OCI-LY7 (cell line): ENCODE measurements around the gene DDX27. TPM values are rescaled to one million over a fixed set of nuclear protein-coding genes. Genes with fewer than 3 reads are reported as not detected.

ENCODE experiments used
- BruUV-seq: library from RNA; stranded (reverse); fragments of 400-500 nt; replicated peaks from 2 replicates; lab custom pipeline; 2021; lab: Mats Ljungman, UMichigan
- CTCF ChIA-PET: fragments of 300-600 bp; sonication (Branson Sonifier 250); formaldehyde crosslinking; loops from one replicate; lab custom pipeline; 2022; ENCODE audit warnings: antibody characterized with exemption; ENCODE audit not compliant: unreplicated experiment; lab: Charles Lee
- POLR2A ChIA-PET: fragments of 300-600 bp; sonication (Branson Sonifier 250); formaldehyde crosslinking; loops from one replicate; lab custom pipeline; 2022; ENCODE audit warnings: antibody characterized with exemption; lab: Charles Lee
- DNase-seq: peaks from one replicate; pipeline ENCODE4 v3.0.0-alpha.2; 2015; ENCODE audit warnings: low spot score
- H2AFZ ChIP-seq: fragments of 200-600 bp; sonication (generic), shearing (Covaris generic); 2 replicates; pipeline ENCODE4 v1.6.1; 2014; ENCODE audit warnings: mild to moderate bottlenecking, antibody characterized with exemption, low read length, moderate library complexity
- H3K27ac ChIP-seq: fragments of 200-600 bp; sonication (generic); 2 replicates; pipeline ENCODE4 v1.5.1; 2014; ENCODE audit warnings: mixed run types, low read depth, mild to moderate bottlenecking, moderate library complexity, low read length, inconsistent platforms; ENCODE audit not compliant: poor library complexity, severe bottlenecking
- H3K36me3 ChIP-seq: fragments of 200-600 bp; sonication (generic); 2 replicates; pipeline ENCODE4 v1.6.1; 2014; ENCODE audit warnings: mild to moderate bottlenecking, antibody characterized with exemption, low read length, moderate library complexity, mixed read lengths; ENCODE audit not compliant: insufficient read depth
- H3K4me1 ChIP-seq: fragments of 200-600 bp; sonication (generic); 2 replicates; pipeline ENCODE4 v1.5.1; 2014; ENCODE audit warnings: mild to moderate bottlenecking, low read length; ENCODE audit not compliant: insufficient read depth, poor library complexity, severe bottlenecking
- H3K4me2 ChIP-seq: fragments of 200-600 bp; sonication (generic); 2 replicates; pipeline ENCODE4 v1.6.1; 2014; ENCODE audit warnings: mild to moderate bottlenecking, low read length
- H3K4me3 ChIP-seq: fragments of 200-600 bp; sonication (generic); 2 replicates; pipeline ENCODE4 v1.5.1; 2014; ENCODE audit warnings: mild to moderate bottlenecking, low read depth, low read length; ENCODE audit not compliant: poor library complexity, severe bottlenecking
- H3K79me2 ChIP-seq: fragments of 200-600 bp; sonication (generic); 2 replicates; pipeline ENCODE4 v1.6.1; 2016; ENCODE audit warnings: low read depth, mild to moderate bottlenecking, low read length, moderate library complexity, mixed read lengths; ENCODE audit not compliant: insufficient read depth
- H3K9me2 ChIP-seq: fragments of 200-600 bp; sonication (generic); 2 replicates; pipeline ENCODE4 v1.6.1; 2016; ENCODE audit warnings: mild to moderate bottlenecking, low read length, mixed read lengths; ENCODE audit not compliant: insufficient read depth
- H3K9me3 ChIP-seq: fragments of 200-600 bp; sonication (generic); 2 replicates; pipeline ENCODE4 v1.6.1; 2014; ENCODE audit warnings: mild to moderate bottlenecking, mixed run types, low read length, mixed read lengths
- H4K20me1 ChIP-seq: fragments of 200-600 bp; sonication (generic); 2 replicates; pipeline ENCODE4 v1.6.1; 2014; ENCODE audit warnings: mild to moderate bottlenecking, antibody characterized with exemption, low read length, moderate library complexity, mixed read lengths; ENCODE audit not compliant: insufficient read depth
- CTCF ChIP-seq: fragments of 200-600 bp; sonication (generic); conservative IDR thresholded peaks from 2 replicates; pipeline ENCODE4 v1.5.1; 2014; ENCODE audit warnings: mild to moderate bottlenecking, antibody characterized with exemption, low read length, moderate library complexity, mixed read lengths
- EZH2phosphoT487 ChIP-seq: fragments of 200-600 bp; sonication (generic); IDR thresholded peaks from 2 replicates; pipeline ENCODE4 v1.6.1; 2018; ENCODE audit warnings: low read depth, borderline replicate concordance, mild to moderate bottlenecking, mixed run types, antibody characterized with exemption, low read length, moderate library complexity, mixed read lengths
- intact Hi-C: fragments of 100-400 bp; cut with micrococcal nuclease; formaldehyde crosslinking; loops from one replicate; pipeline ENCODE4 v1.10.0; 2022; ENCODE audit not compliant: unreplicated experiment
- total RNA-seq, 2 experiments: library from RNA; depleted of rRNA in 1 of 2; stranded (reverse); fragments of >200 nt in 1 of 2; shearing (Covaris generic) in 1 of 2; gene quantifications; 2 replicates each; pipeline ENCODE4 v1.2.3, GENCODE V29; 2014 to 2022

DDX27 gene
- total RNA-seq, 2 experiments from 2014 or later = 53.9 to 57.0 TPM

- no peaks in the 10 kb centered on the region for H4K20me1 ChIP-seq
- CTCF ChIA-PET = interaction anchor here (1.4 kb wide), 1 partner anchor 30 kb away, joined by 3 read pairs; no protein-coding TSS in a partner anchor
- TF ChIP-seq EZH2phosphoT487 = no peak
- no peak for TF ChIP-seq CTCF
- no peak overlapping the region for H3K4me3 ChIP-seq
- H3K9me2 ChIP-seq = no peaks in the 10 kb centered on the region
- POLR2A ChIA-PET = interaction anchor here (1.0 to 1.1 kb wide), 2 partner anchors 9 to 15 kb away, joined by 3 to 4 read pairs; no protein-coding TSS in a partner anchor
- no peaks in the 10 kb centered on the region for H3K79me2 ChIP-seq
- H3K36me3 ChIP-seq = peaks cover 95% of the 10 kb centered on the region
- no peak overlapping the region for H3K27ac ChIP-seq
- H2AFZ ChIP-seq = no peak overlapping the region
- no peak overlapping the region for H3K4me2 ChIP-seq
- intact Hi-C loops = no loop called here
- BruUV-seq = no TSS peak
- no peak for DNase-seq
- no peaks in the 10 kb centered on the region for H3K4me1 ChIP-seq
- H3K9me3 ChIP-seq = no peaks in the 10 kb centered on the region
Measured at GRCh38 chr20:49237531-49237930, 18.3 kb downstream of the DDX27 start.

DNA sequence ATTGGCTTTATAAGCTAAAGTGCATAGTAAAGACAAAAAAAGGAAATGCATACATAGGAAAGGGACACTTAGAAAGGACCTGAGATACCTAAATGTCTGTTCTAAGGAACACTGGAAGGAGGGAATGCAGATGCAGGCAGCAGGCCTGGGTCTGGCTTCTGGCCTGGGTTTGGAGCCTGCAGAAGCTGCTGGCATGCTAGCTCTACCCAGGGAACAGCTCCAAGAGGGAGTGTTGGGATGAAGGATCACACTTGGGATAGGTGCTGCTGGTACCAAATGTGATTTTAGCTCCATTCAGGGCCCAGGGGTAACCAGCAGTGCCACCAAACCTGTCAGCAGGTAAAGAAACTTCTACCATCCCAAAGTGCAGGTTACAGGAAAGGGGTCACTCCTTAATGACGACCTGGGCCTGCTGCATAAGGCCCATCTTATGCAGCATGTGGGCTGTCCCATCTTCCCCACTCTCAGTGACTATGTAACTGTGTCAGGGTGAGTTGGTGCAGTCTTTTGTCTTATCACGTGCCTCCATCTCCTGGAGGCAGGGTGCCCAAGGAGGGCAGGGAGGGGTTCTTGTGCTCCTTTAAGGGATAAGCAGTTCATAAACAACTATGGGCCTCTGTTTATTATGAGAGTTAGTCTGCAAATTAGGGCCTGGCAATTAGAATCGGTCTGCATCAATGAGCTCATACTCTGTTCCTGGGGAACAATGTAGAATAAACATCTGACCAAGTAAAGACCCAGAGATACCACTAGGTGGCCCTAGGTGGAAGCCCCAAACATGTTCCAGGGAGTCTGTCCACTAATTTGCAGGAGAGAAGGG, 26.9 kb downstream of the DDX27 start:
- intact Hi-C loops = loop anchor here (2.0 kb wide), 1 partner anchor 77 kb away; no protein-coding TSS in a partner anchor
- BruUV-seq = no TSS peak
- H3K9me2 ChIP-seq = no peaks in the 10 kb centered on the region
- ChIA-PET POLR2A (interaction anchor here (0.6 to 1.6 kb wide), 4 partner anchors 9 to 66 kb away, joined by 3 to 4 read pairs (median 3); no protein-coding TSS in a partner anchor), CTCF (interaction anchor here (1.0 kb wide), 1 partner anchor 14 kb away, joined by 3 read pairs; no protein-coding TSS in a partner anchor)
- no peaks in the 10 kb centered on the region for H3K79me2 ChIP-seq
- H3K4me2 ChIP-seq = no peak overlapping the region
- no peak overlapping the region for H3K27ac ChIP-seq
- TF ChIP-seq CTCF (peak; percentile 84), EZH2phosphoT487 (no peak)
- H3K4me1 ChIP-seq = no peaks in the 10 kb centered on the region
- no peaks in the 10 kb centered on the region for H3K9me3 ChIP-seq
- no peak overlapping the region for H3K4me3 ChIP-seq
- peaks cover 98% of the 10 kb centered on the region for H3K36me3 ChIP-seq
- no peaks in the 10 kb centered on the region for H4K20me1 ChIP-seq
- DNase-seq = peak; percentile 59
- H2AFZ ChIP-seq = no peak overlapping the region
